HG03045 (cell line): ENCODE measurements around the gene CBS.
"Not testable (repeated sequence)": the region's sequence is repeated elsewhere in the genome, so short reads cannot be mapped to it uniquely, and the experiment has no call there.

Experiments used
- ATAC-seq: cut with Tn5 transposase; IDR thresholded peaks from one replicate; pipeline ENCODE4 v1.9.1; 2021; ENCODE audit warnings: mild to moderate bottlenecking, moderate library complexity; ENCODE audit not compliant: unreplicated experiment

Gene CBS

GRCh38 chr21:43075170-43076022 is at the start of gene CBS:
TSS of gene CBS (minus strand) at chr21:43075835. CDS start at chr21:43072193, 3,642 bp downstream.
- not testable (repeated sequence) for ATAC-seq

- ATAC-seq, result not testable (repeated sequence)
These were observed 40.3 kb upstream of the CBS start for GRCh38 chr21:43115956-43116355.

- not testable (repeated sequence) for ATAC-seq
These were observed 38.8 kb upstream of the CBS start for GRCh38 chr21:43114483-43114882.

- not testable (repeated sequence) for ATAC-seq
These were observed 33.4 kb upstream of the CBS start for GRCh38 chr21:43109006-43109405.

GRCh38 chr21:43108177-43108576 is 32.5 kb upstream of the CBS start:
- ATAC-seq, result not testable (repeated sequence)

GRCh38 chr21:43107794-43108137 is 32.1 kb upstream of the CBS start:
- ATAC-seq, result not testable (repeated sequence)

GRCh38 chr21:43106965-43107793 is 31.5 kb upstream of the CBS start, which contains the start of gene U2AF1:
TSS of gene U2AF1 (minus strand) at chr21:43107570. CDS start at chr21:43107494, 76 bp downstream.
- ATAC-seq, result peak; percentile 72

- ATAC-seq, result not testable (repeated sequence)
These were observed 29.0 kb upstream of the CBS start for GRCh38 chr21:43104642-43105041.

- not testable (repeated sequence) for ATAC-seq
These were observed 26.6 kb upstream of the CBS start for GRCh38 chr21:43102281-43102680.

GRCh38 chr21:43101676-43102075 is 26.0 kb upstream of the CBS start:
- ATAC-seq, result not testable (repeated sequence)

GRCh38 chr21:43101000-43101399 is 25.4 kb upstream of the CBS start:
- not testable (repeated sequence) for ATAC-seq

GRCh38 chr21:43091979-43092614 is 16.5 kb upstream of the CBS start:
- not testable (repeated sequence) for ATAC-seq

GRCh38 chr21:43090947-43091346 is 15.3 kb upstream of the CBS start:
- ATAC-seq, result not testable (repeated sequence)

- ATAC-seq, result not testable (repeated sequence)
These were observed 13.8 kb upstream of the CBS start for GRCh38 chr21:43089463-43089862.

GRCh38 chr21:43082587-43083300 is 7.1 kb upstream of the CBS start:
- not testable (repeated sequence) for ATAC-seq

GRCh38 chr21:43076643-43077042 is 1.0 kb upstream of the CBS start:
- ATAC-seq, result not testable (repeated sequence)

GRCh38 chr21:43076023-43076637 is 495 bp upstream of the CBS start:
- ATAC-seq, result not testable (repeated sequence)

- ATAC-seq, result not testable (repeated sequence)
These were observed 1.1 kb downstream of the CBS start for GRCh38 chr21:43074401-43075169.

GRCh38 chr21:43072742-43073141 is 2.9 kb downstream of the CBS start:
- not testable (repeated sequence) for ATAC-seq
